GM12892 (cell line): ENCODE measurements around the gene ARPP21.

Experiments
- POLR2A ChIP-seq: IDR thresholded peaks from 2 replicates; pipeline ENCODE4 v1.6.1; 2011; ENCODE audit warnings: low read depth, low read length, control low read depth
- POLR2AphosphoS5 ChIP-seq: IDR thresholded peaks from 2 replicates; pipeline ENCODE4 v1.6.1; 2011; ENCODE audit warnings: low read depth, low read length, control low read depth
- TAF1 ChIP-seq: IDR thresholded peaks from 2 replicates; pipeline ENCODE4 v1.6.1; 2011; ENCODE audit warnings: low read depth, mild to moderate bottlenecking, control low read depth, low read length, borderline replicate concordance

- no peak for TF ChIP-seq TAF1
- no peak for TF ChIP-seq POLR2A
- TF ChIP-seq POLR2AphosphoS5: no peak
Observed at GRCh38 chr3:35777563-35778554, 138.5 kb downstream of the ARPP21 start.
